Right lung (tissue), 10 donors: ENCODE results near the gene ETV1. TPM values are rescaled to one million over a fixed set of nuclear protein-coding genes. Genes with fewer than 3 reads are reported as not detected.

Source experiments
- DNase-seq, 2 donors: peaks; one replicate each; pipeline ENCODE4 v3.0.0-alpha.2; 2013
- long read RNA-seq, 8 donors: transcript quantifications; one replicate each; lab custom pipeline, GENCODE V29; 2026
- polyA plus RNA-seq, 5 donors: library from polyadenylated mRNA; unstranded; fragments of 120-200 nt; gene quantifications; one replicate each; pipeline versions ENCODE4 v1.2.1 to v1.2.3, GENCODE V29; 2013; ENCODE audit warnings: inconsistent platforms in 1 of 5, low replicate concordance in 1 of 5; ENCODE audit not compliant: insufficient read length in 5 of 5, insufficient read depth in 1 of 5

The ETV1 gene
- polyA plus RNA-seq: 10 to 100 TPM; 33.3 to 94.3 (median 75.9) TPM
- long read RNA-seq, donor 1, partial matches to known transcripts: 26 of 26 reads
- long read RNA-seq, donor 1, other reads (novel, unspliced or antisense): 0 of 26 reads
- long read RNA-seq, donor 2, partial matches to known transcripts: 5 of 5 reads
- long read RNA-seq, donor 2, other reads (novel, unspliced or antisense): 0 of 5 reads
- long read RNA-seq, donor 3, partial matches to known transcripts: 0 of 2 reads
- long read RNA-seq, donor 3, other reads (novel, unspliced or antisense): 0 of 2 reads
- long read RNA-seq, donor 4, partial matches to known transcripts: 12 of 13 reads
- long read RNA-seq, donor 4, other reads (novel, unspliced or antisense): 0 of 13 reads
- long read RNA-seq, donor 5, partial matches to known transcripts: 23 of 24 reads
- long read RNA-seq, donor 5, other reads (novel, unspliced or antisense): 0 of 24 reads
- long read RNA-seq, donor 6, partial matches to known transcripts: 21 of 21 reads
- long read RNA-seq, donor 6, other reads (novel, unspliced or antisense): 0 of 21 reads
- long read RNA-seq, donor 7, partial matches to known transcripts: 6 of 6 reads
- long read RNA-seq, donor 7, other reads (novel, unspliced or antisense): 0 of 6 reads
- long read RNA-seq, donor 8, partial matches to known transcripts: 5 of 5 reads
- long read RNA-seq, donor 8, other reads (novel, unspliced or antisense): 0 of 5 reads

DNA sequence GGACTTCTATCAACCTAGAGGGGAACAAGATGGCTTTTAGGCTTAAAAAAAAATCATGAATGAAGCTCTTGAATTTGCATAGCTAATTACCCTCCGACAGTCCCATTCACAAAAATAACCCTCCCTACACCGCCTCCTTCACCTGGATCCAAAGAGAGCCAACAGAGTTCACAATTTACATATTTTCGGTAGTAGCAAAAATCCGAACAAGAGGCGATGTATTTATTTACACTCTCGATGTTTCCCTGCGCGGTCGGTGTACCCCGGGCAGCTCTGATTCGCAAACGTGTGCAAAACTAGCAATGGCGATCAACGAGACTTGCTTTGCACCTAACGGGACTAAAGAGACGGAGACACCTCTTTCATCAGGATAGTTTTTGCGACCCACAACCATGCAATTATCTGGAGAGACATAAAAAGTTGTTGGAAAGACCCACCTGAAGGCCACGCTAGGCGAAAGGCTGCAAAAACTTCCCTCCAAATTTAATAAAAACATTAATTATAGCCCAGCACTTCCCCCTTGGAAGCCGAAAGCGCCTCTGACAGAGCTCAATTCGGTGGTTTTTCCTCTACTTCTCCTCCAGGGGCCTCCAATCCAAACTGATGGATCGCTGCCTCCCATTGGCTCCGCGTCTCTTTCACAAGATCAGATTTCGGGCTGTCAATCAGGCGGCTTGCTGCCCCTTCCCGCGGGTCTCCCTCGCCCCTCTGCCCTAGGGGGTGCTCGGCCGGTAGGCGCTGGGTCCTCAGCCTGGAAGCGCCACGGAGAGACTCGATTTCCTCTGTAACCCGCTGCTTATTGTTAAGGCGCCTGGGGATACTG lies at the start of gene ETV1:
ETV1 (minus strand) TSS at position 541 of the 823 bp plus-strand sequence. CDS start 614 bp downstream, outside the sequence.
- peak; percentile 82 to 86 for DNase-seq

DNA sequence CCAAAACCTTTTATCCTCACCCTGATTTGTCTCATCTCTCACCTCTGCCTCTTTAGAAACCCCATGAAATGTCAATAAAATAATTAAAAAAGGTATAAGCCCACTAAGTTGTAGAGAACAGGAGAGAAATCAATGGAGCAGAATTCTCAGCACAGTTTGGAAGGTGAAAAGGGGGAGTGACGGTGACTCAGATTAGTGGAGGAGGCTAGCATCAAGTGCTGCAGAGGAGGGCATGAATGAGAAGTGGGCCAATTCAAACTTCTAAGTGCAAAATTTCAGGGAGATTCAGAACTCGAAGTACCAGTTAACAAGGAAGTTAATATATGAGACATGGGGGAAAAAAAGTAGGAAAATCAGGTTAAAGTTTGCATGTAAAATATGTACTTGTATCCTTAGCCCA lies 34.9 kb upstream of the ETV1 start:
- DNase-seq: no peak

DNA sequence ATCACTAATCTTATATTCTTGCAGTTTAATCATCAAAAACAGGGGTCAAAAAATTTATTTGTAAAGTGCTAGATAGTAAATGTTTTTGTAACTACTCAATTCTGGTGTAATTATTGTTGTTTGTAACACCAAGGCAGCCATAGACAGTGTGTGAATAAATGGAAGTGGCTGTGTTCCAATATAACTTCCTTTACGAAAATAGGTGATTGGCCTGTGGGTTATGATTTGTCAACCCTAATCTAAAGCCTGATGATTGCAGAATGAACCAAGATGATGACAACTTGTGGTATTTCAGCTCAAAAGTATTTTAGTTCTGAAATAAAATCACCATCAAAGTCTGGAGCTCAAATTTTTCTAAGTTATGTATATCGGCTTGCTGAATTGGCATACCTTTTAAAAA lies 34.4 kb upstream of the ETV1 start:
- DNase-seq: no peak

DNA sequence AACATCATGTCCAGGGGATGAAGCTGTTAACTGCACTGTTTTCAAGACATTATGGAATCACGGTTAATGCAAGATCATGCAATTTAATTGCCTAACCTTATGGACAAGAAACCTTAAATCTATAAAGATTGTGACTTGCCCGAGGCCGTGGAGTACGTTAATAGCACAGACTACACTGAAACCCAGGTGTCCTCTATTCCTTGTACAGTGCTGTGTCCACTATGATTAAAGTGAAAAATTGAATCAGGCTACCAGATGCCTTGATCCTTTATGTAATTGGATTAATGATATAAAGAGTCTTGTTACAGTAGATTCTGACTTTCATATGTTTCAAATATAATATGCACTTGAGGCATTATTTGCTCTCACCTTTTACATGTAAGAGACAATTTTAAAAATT lies 33.9 kb upstream of the ETV1 start:
- DNase-seq: no peak

DNA sequence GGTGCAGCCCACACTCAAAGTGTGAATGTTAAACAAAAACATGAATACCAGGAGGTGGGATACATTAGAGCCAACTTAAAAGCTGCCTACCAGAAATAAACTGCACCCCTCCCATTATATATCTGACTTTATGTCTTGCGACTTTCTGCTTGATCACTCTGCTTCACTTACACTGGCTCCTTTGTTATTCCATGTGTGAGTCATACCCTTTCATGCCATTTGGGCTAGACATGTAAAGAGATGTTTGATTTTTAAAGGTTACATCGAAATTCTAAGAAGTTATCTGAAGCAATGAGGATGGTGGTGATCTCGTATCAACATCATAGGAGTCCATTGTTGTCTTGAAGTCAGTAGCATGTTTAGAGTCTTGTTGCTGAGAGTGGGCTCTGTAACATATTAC lies 31.6 kb upstream of the ETV1 start:
- no peak for DNase-seq

DNA sequence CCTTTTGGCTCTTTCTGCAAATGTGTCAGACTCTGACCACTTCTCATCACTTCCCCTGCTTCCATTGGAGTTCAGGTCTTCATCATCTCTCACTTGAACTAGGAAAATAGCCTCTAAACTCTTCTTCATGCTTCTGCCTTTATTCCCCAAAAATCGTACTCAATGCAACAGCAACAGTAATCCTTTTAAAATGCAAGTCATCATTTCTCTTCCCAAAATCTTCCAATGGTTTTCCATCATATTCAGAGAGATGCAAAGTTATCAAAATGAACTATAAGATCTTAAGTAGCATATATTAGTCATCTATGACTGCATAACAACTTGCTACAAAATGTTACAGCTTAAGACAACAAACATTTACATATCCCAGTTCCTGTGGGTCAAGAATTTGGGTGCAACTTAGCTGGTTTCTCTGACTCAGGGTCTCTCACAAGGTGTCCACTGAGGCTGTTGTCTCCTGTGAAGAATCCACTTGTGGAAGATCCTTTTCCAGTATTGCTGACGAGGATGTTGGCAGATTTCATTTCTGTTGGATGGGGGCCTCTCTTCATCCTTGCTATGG lies 31.0 kb upstream of the ETV1 start:
- no peak for DNase-seq

DNA sequence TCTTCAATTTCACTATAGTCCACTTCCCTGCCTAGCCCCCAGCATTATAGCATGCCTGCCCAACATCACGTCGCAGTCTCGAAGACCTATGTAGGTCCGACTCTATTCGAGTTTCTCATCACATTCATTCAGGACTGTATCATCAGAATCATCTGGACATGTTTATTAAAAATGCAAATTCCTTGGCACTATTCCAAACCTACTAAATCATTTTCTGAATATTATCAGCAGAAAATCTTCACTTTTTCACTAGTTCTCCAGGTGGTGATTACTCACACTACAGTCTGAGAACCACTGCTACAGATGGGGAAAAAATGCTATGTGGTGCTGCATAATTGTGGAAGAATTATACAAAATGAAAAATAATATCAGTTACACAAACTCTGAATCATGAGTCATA lies 29.3 kb upstream of the ETV1 start:
- no peak for DNase-seq

DNA sequence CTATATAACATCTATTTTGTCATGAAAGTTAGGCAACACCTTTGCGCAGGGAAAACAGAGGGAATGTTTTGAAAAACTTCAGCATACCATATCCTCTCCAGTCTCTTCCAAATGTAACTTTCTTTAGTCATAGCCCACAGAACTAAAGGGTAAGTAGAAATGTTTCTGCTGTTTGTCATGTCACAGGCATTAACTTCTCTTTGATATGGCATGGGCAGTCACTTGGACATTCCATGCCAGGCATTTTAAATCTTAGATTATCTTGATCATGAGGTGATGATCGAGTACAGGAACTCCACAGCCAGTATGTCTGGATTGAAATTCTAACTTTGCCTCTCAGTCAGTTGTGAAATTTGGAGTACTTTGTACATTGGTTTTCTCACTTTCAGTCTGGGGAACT lies 27.5 kb upstream of the ETV1 start:
- DNase-seq: no peak

DNA sequence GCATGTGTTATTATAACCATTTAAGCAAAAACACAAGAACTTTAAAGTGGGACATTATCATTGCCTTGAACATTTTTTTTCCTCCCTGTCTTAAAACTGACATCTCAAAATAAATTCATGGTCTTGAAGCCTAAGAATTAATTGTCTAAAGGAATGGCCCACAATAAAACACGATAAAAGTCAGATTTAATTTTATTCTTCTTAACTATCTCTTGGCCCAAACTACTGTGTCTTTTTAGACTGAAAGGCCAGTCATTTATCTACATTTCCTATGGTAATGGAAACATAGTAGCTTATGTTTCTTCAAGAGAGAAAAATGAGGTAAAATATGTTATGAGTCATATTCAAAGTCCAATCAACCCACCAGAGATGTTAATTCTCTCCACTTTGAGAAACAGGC lies 24.4 kb upstream of the ETV1 start:
- no peak for DNase-seq

DNA sequence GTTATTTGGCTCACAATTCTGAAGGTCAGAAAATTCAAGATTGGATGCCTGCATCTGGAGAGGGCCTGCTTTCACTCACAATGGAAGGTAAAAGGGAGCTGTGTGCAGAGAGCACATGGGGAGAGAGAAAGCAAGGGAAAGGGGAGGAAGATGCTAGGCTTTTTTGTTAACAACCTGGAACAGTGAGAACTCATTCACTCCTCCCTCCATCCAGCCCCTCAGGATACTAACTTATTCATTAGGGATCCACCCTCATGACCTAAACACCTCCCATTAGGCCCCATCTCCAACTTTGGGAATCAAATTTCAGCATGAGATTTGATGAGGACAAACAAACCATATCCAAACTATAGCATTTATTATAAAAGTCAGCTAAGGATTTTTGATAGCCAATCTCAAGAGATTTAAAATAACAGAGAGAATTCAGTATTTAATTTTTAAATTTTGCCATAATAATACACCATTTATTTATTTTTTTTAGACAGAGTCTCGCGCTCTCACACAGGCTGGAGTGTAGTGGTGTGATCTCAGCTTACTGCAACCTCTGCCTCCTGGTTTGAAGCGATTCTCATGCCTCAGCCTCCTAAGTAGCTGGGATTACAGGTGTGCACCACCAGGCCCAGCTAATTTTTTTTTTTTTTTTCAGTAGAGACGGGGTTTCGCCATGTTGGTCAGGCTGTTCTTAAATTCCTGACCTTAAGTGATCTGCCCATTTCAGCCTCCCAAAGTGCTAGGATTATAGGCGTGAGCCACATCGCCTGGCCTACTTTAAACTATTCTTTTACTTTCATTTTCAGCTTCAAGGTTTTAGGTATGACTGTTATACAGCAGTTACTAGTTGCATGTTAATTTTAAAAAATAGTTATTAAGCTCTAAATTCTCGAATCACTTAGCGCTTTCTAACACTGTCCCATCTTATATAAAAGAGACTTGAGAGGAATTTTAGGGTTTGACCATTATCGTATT lies 20.3 kb upstream of the ETV1 start:
- DNase-seq: no peak

DNA sequence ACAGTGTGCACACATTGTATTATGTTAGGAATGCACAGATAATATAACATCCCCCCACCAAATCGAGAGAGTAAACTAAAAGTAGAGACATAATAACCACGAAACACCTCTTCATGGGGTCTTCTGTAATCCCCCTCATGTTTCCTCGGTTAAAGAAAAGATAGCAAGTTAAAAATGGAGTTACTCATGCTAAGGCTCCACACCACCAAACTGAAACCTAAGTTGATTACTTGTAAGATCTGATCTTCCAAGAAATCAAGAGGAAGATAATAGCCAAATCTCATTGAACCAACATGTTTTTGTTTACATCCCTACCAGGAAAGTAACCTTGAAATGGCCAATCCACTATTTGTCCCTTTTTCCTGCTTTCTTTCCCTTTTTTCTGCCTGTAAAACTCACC lies 11.7 kb upstream of the ETV1 start:
- DNase-seq: no peak

DNA sequence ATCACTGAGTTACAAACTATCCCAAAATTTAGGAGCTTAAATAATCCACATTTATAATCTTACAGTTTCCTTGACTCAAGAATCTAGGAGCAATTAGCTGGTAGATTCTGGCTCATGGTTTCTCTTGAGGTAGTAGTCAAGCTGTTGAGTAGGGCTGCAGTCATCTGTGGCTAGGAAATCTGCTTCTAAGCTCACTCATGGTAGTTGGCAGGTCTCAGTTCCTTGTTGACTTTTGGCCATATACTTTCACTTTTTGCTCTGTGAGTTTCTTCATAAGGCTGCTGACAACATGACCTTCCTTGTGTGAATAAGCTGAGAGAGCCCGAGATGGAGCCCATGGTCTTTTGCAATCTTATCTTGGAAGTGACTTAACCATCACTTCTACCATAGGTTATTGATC lies 10.8 kb upstream of the ETV1 start:
- no peak for DNase-seq

DNA sequence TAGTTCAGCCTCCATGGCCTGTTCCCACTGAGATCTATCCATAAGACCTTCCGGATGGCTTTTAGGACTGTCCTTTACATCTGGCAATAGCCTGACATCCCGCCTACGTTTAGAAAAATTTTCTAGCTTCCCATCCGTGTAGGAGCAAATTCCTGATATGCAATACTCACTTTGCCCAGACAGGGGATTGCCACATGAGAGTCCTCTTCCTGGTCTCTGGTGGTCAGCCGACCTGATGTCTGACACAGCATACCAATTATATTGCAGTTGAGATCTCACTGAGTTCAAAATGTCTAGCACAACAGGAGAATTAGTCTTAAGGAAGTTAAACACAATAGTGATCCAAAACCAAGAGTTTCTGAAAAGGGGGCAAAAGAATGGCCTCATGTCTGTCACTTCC lies 9.4 kb upstream of the ETV1 start:
- DNase-seq: no peak

DNA sequence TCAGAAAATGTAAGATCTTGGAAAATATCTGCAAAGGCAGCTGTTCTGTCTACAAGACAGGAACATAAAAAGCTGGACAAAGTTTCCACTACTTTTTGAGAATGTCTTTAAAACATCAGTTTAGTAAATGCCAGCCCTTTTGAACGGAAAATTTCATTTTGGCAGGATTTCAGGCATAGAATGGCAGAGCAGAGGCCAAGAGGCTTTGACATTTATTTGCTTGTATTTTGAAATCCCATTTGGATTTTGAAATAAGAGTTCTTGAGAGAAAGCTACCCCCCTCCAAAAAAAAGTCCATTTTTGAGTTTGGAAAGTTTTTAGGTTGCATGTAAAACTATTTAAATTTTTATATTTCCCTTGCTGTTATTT lies 3.1 kb upstream of the ETV1 start:
- no peak for DNase-seq

DNA sequence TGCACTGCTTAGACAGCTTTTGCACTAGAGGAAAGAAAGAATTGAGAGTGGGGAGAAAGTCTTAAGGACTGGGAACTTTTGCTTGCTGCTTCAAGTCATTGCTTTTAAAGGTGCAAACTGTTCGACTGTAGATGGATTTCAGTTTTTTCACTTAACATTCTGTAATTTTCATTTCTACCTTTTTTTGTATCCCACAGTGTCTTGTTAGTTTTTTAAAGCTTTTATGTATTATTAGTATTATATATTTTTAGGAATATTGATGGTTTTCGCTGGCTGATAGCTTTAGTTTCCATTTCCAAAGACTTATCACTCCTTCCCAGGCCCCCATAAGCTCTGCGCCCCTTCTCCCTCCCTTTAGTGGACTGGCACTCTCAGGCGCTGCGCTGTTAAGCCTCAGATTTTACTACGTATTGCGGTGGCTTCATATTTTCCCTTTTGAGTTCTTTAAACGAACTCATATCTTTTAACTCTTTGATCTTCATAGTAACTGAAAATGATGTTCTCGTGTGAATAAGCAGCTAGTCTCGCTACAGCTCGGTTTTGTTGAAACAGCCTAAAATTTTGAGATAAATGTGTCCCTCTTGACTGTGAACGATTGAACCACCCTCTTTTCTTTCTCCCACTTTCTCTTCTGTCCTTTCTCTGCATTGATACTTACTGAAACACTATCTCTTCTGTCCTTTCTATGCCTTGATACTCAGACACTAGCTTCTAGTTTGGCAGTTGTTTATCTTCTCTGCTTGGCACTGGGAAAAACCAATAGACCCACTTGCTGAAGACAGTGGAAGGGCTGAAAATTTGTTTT lies 2.5 kb upstream of the ETV1 start:
- DNase-seq: peak in 1 of 2 donors; percentile 58

DNA sequence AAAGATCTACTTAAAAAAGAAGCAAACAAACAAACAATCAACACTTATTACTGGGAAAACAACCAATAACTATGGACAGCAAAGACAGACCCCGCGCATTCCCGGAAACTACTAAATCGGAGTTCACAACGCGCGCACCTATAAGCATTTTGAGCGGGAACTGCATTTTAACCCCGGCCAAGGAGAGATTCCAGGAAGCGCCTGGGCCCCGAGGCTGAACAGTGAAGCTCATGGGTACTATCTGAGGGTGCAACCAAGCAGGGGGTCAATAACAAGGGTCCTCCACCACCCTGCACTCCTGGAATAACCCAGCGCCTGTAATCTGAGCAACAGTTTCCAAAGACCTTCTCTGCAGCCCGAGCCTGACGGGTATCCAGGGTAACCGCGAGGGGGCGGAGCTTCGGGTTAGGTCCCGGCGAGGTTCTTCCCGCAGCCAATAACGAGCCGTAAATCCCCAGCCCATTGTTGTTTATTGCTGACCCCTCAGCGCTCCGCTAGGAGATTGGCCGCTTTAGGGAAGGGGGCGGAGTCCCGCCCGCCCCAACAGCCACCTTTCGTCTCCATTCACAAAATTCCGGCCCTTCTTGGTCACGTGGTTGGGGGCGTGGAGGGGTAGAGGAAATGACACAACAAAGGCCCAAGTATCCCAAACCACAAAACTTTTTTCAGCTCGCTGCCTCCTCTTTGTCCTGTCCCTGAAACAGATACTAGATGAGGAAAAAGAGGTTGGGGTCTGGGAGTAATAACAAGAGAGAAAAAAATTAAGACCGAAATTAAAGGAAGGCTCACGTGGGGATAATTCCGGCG lies 1.7 kb upstream of the ETV1 start:
- peak; percentile 98 to 99 for DNase-seq

DNA sequence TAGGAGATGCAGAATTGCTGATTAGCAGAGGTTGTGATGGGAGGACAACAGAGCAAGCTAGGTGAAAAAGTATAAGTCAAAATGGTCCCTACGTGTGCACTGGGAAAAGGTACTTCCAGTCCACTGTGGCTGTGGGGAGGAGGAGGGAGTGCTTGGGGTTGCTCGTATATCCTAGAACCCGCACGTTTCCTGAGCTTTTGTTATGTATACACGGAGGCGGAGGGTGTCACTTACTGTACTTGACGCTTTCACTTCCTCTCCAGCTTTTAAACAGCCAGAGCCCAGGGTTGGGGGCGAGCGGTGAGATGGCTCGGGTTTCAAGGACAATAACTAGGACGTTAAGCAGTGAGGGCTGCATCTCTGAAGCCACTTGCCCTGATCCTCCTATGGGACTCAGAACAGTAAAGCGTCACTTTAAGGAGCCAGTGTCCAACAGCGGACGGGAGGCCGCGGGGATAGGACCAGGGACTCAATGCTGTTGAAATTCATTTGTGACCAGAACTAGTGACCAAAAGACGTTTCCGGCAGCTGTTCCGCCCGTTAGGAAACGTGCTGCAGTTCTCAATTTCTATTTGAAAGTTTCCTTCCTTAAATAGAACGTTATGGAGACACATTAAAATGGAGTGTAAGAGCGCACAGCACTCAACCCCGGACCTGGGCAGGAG lies 985 bp upstream of the ETV1 start:
- DNase-seq: peak; percentile 80 to 82

DNA sequence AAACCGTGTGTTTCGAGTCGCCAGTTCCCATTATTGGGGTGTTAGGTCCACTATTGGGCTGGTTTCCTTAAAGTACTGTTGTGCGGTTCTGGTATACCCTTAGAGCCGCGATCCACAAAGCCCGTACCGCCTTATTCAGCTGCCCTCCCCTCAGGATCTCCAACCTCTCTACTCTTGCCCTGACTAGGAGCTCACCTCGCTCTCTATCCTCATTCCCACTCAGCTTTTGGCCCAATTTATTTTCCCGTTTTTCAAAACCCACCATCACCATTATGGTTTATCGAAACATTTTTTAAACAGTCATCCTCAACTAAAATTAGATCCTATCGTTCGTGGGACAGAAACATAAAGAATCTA lies 461 bp upstream of the ETV1 start:
- DNase-seq: no peak

DNA sequence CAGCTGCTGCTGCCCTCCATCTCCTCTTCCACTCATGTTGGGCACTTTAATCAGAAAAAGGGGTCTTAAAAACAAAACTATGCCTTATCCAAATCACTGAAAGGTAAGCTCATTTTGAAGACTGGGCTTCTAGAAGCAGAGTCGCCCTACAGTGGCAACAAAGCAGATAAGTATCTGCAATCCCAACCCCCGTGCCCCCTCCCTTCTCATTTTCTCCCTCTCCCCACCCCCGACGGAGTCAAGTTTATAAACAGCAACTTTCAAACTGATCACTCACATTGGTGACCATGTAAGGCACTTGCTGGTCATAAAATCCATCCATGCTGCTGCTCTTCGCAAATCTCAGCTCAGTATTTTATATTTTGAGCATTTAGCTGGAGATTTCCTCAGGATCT lies 738 bp downstream of the ETV1 start:
- DNase-seq: no peak
